ENCODE measurements around the gene STIM2.

The STIM2 gene

DNA sequence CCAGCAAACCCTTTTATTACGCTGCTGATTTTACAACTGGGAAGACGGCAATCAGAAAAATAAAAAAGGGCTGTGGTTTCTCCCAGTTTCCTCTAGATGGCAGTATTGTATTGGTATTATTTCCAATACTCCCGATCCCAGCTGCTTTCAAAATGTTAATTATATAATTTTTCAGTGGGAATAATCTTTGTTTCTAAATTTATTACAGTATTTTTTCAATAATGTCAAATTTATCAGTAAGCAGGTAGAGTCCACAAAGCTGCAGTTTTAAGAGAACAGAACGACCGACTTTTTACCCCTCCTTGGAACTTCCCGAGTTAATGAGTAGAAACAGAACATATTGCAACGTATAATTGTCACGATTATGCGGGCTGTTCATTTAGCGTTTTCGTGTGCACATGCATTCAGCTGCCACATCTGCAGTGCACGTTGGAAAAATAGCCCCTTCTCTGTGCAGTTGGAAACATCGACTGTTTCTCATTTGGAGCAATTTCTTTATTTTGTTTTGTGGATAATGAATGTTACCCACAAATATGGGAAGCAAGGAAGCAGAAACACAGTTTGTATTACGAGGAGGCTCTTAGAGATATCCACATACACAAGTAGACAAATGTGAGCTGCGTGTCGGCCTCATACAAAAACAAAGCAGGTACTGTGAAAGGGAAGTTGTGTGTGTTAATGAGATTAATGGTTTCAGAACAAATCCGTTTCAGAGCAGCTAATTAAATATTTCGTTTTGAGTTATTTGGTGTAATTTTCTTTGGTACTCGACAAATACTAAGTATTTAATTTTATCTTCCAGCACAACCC, 188.0 kb downstream of the STIM2 start:
- DNase-seq: peak; percentile 17

DNA sequence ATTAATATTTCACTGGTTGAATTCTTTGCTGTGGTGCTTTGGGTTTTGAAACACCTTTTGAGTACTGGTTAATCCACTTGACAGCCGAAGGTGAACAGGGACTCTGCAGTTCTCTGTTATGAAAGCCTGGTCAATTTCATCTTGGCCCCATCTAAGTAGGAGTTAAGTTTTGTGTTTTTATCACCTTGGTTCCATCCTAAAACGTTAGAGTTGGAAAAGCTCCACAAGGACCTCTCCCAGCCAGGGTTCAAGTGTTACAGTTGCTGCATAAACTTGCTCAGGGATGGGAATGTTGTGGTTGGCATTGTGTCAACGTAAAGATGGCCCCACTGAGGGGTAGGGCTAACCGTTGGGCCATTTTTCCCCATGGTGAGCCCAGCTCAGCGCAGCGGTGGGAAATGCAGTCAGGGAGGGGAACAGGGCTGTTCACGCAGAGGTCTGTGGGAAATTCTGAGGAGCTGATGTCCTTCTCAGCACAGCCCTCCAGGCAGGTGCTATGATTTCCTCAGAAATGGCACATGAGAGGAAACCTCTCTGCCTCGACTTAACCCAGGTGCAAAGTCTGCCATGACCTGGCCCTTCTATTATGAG, 188.7 kb downstream of the STIM2 start:
- no peak for DNase-seq

GRCh38 chr4:27050731-27051130, 190.1 kb downstream of the STIM2 start:
- DNase-seq: no peak

DNA sequence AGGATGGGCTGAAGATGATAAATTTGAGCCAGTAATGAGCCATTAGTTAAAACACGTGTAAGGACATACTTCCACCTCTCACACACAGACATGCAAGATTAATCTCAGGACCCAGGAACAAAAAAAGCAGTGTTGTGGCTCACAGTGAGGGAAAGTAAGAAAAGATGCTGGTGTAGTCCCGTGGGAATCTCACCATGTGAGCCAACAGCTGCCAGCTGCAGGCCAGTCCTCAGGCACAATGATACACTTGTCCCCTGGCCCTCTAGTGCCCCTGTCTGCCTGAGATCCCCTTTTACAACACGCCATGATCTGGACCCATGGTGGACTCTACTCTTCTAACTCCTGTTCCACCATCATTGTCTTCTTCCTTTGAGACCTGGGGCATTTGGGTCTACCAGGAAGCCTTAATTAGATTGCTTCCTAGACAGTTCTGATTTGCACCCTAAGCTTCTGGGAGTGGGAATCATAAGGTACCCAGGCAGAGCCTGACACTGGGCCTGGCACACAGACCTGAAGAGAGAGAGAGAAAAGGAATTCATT, 194.7 kb downstream of the STIM2 start:
- DNase-seq: no peak

DNA sequence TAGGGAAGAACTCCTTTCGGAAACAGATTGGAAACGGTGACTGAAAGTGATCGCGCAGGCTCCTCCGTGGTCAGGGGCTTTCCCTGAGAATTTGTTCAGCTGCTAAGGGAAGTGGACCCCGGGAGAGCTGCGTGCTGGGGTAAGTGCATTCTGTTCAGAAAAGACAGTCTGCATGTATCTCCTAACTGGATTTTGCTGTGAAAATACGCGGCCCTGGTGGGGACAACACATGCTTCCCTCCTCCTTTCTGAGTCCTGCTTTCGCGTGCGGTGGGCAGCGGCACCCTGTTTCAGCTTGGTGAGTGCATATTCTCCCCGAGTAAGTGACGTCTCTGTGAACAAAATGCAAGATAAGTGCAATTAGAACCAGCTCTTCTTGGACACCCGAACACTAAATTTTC, 195.6 kb downstream of the STIM2 start:
- no peak for DNase-seq

GRCh38 chr4:27057053-27057452, 196.4 kb downstream of the STIM2 start:
- DNase-seq: no peak

GRCh38 chr4:27057662-27058061, 197.0 kb downstream of the STIM2 start:
- DNase-seq: no peak

GRCh38 chr4:27058819-27059406, 198.3 kb downstream of the STIM2 start:
- no peak for DNase-seq

GRCh38 chr4:27059446-27059845, 198.8 kb downstream of the STIM2 start:
- DNase-seq: no peak

GRCh38 chr4:27062256-27062655, 201.6 kb downstream of the STIM2 start:
- DNase-seq: no peak

- DNase-seq: no peak
Observed at GRCh38 chr4:27066591-27066990, 205.9 kb downstream of the STIM2 start.

- no peak for DNase-seq
Observed at GRCh38 chr4:27068151-27068867, 207.7 kb downstream of the STIM2 start.
